Activated CD4-positive, alpha-beta T cell treated with anti-CD3 and anti-CD28 coated beads for 4 hours (primary cell): Measurements from ENCODE around the gene STAU1.
A peak's percentile ranks its signal among the peaks of the same experiment; 100 is the strongest.
"Not testable (repeated sequence)": the region's sequence is repeated elsewhere in the genome, so short reads cannot be mapped to it uniquely, and the experiment has no call there.

Source experiments
- DNase-seq, 2 donors: peaks; one replicate each; pipeline ENCODE4 v3.0.0-alpha.2; 2020

Gene STAU1

GRCh38 chr20:49199729-49200293 is 11.7 kb upstream of the STAU1 start:
- DNase-seq: no peak

DNA sequence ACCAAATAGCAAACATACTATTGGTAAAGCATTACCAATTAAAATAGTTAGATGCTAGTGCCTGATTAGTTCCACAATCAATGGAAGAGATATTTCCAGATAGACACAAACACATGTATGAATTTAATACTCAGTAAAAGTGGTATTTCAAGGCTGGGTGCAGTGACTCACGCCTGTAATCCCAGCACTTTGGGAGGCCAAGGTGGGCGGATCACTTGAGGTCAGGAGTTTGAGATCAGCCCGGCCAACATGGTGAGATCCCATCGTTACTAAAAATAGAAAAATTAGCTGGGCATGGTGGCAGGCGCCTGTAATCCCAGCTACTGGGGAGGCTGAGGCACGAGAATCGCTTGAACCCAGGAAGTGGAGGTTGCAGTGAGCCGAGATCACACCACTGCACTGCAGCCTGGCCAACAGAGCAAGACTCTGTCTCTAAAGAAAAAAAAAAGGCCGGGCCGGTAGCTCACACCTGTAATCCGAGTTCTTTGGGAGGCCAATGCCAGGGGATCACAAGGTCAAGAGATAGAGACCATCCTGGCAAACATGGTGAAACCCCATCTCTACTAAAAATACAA is 4.9 kb upstream of the STAU1 start:
- DNase-seq: not testable (repeated sequence)

- peak in 1 of 2 donors; percentile 13 for DNase-seq
Observed at GRCh38 chr20:49187330-49187850, 744 bp downstream of the STAU1 start.

GRCh38 chr20:49186535-49187329 is 1.4 kb downstream of the STAU1 start:
- DNase-seq: peak; percentile 77

DNA sequence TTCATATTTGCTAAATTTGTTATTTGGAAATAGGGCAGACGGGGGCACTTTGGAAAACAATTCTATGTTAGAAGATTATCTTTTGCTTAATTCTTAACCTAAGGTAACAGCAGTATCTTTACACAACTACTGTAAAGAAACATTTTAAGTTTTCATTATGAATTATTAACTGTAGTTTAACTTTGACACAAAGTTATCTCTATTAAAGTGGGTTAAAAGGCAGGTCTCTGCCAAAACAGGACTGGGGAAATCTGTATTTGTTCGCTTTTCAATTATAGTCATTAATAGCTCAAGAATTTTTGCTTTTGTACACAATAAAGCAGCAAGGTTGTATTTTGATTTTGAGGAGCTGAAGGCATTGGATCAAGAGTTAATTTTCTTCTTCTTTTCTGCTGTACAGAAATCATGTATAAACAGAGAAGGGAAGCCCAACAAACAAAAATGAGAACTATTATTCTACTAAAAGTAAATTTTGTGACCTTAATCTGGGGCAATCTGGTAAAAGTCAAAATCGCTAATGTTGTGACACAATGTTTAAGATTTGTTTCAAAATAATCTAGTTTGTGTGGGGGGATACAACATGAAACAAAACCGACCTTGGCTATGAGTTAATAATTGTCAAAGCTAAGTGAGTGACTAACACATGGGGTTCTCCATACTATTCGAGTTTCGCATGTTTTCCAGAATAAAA is 2.9 kb downstream of the STAU1 start:
- no peak for DNase-seq

DNA sequence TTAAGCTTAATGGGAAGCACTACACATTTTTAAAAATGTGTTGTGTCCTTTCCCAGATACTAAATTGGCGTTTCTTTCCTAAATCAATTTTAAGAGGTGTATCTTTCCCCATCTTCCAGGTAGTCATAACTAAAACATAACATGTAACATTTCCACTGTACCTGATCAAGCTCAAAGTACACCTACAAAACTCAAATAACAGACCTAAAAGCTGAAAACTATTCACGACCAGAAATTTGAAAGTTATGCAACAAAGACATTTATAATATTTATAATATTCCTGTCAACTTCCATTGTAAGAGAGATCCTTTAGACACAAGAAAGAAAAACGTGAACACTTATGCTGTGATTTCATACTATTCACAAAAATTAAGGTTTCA is 3.5 kb downstream of the STAU1 start:
- no peak for DNase-seq

GRCh38 chr20:49184084-49184501 is 4.0 kb downstream of the STAU1 start:
- DNase-seq: not testable (repeated sequence)

GRCh38 chr20:49183444-49183843 is 4.7 kb downstream of the STAU1 start:
- no peak for DNase-seq

- no peak for DNase-seq
Observed at GRCh38 chr20:49181265-49181877, 6.8 kb downstream of the STAU1 start.

- DNase-seq: no peak
Observed at GRCh38 chr20:49179368-49180277, 8.5 kb downstream of the STAU1 start.

- DNase-seq: no peak
Observed at GRCh38 chr20:49174183-49174582, 14.0 kb downstream of the STAU1 start.

DNA sequence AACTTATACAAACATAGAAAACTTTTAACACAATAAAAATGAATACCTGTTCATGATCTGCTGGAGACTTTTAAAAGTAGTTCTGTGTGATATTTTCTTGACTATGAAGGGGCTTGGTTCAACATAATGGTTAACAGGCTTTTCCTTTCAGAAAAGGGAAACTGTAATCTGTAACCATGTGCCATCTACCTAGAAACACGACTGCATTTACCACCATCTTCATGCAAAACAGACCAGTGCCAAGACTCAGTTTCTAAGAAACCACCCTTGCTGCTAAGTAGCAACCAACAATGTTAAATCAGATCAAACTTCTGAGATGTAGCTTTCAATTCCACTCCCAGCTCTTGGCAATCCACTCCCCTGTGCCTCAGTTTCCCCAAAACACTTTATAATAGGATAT is 15.7 kb downstream of the STAU1 start:
- DNase-seq: no peak

DNA sequence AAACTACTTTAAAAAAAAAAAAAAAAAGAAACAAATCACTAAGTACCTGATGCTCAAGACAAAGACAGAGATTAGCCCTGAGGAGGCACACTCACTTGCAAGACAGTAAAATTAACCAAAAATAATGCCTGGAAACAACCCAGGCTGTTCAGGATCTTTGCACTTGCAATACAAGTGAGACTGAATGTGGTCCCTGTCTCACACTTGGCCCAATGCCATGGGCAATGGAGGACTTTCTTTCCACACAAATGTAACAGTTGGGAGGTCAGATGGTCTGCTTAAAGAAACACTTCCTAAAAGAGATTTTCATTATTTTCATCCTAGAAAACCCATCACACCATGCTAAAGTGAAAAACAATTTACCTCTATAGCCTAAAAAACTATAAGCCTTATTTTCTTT is 16.2 kb downstream of the STAU1 start:
- no peak for DNase-seq

GRCh38 chr20:49170714-49171113 is 17.4 kb downstream of the STAU1 start:
- no peak for DNase-seq

DNA sequence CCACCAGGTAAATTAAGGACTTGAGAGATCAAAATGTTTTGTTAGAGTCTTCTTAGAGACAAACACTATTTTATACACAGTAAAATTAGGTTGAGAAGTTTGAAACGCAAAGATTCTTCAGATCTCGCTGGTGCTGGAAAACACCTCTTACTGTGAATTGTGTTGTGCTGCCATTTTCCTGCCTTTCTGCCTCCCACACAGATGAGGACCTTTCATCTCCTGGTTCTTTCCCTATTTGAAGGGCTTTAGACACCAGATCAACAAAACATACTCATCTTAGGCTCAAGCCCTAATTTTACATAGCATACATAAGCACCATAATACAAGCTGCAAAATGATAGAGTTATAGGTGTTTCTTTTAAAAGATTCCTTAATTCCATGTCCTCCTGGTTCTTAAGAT is 18.6 kb downstream of the STAU1 start:
- no peak for DNase-seq

GRCh38 chr20:49168864-49169263 is 19.3 kb downstream of the STAU1 start:
- DNase-seq: not testable (repeated sequence)

DNA sequence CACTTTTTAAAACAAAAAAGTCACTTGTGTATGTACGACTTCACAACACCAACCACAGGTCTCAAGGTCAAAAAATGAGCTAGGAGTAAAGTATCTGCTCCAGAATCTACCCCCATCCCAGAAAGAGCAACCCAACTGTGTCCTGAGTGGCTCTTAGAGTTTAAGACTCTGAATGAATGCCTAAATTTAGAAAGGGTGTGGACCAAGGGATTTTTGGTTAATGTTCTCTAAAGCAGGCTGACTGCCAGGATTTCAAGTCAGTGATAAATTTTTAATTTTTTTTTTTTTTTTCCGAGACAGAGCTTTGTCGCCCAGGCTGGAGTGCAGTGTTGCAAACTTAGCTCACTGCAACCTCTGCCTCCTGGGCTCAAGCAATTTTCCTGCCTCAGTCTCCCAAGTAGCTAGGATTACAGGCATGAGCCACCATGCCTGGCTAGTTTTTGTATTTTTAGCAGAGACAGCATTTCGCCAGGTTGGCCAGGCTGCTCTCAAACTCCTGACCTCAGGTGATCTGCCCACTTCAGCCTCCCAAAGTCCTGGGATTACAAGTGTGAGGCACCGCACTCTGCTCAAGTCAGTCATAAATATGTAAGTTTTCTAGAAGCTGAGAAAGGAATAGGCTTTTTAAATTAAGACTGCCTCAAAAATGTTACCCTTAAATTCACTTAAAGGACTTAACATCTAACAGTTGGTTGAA is 20.2 kb downstream of the STAU1 start:
- DNase-seq: no peak

GRCh38 chr20:49166534-49167449 is 21.3 kb downstream of the STAU1 start:
- no peak for DNase-seq

DNA sequence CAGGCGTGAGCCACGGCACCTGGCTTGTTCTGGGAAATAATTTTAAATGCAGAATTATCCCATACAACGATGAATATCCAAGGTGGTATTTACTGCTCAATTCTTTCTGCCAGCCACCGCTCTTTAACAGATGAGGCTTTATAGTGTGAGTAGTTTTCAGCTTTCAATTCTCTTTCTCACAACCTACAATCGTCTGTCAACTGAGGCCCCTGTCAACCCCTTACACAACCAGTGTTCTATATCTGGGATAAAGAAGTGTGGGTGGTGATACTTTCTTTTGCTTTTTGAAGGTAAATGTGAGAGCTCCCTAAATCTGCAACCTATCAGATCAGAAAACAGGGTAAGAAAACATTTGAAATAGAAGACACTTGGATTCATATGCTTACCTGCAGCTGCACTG is 22.5 kb downstream of the STAU1 start:
- DNase-seq: no peak

DNA sequence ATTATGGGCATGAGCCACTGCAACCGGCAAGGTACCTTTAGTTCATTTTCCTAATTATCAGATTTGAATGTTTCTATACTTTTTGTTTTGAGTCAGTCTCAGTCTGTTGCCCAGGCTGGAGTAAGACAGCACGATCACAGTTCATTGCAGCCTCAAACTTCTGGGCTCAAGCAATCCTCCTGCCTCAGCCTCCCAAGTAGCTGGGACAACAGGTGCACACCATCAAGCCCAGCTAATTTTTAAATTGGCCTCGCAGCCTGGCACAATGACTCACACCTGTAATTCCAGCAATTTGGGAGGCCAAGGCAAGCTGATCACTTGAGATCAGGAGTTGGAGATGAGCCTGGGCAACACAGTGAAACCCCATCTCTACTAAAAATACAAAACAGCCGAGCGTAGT is 24.4 kb downstream of the STAU1 start:
- DNase-seq: no peak
